ENCODE measurements around the gene SGTA.

Gene SGTA

DNA sequence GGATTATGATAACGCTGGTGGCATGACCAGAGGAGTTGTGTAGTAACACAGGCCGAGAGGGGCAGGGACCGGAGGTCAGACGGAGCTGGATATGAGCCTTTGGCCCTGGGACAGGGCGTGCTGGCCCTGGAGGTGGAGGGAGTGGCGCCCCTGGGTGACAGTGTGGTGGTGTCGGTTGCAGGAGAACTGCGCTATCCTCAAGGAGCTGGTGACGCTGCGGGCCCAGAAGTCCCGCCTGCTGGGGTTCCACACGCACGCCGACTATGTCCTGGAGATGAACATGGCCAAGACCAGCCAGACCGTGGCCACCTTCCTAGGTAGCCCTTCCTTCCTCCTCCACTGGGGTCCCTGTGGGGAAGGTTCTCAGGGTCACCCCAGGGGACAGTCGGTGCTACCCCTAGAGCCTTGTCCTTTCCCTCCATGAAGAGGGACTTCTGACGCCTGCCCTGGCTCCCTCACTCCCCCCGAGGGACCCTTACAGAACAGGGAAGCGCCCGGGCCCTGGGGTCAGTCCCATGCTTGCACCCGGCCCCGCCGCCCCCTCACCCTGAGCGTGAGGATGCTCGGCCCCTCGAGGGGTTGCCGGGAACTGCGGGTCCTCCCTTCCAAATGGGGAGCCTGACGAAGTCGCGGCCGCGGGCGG, 23.8 kb upstream of the SGTA start:
- TF ChIP-seq, protein P1, sequence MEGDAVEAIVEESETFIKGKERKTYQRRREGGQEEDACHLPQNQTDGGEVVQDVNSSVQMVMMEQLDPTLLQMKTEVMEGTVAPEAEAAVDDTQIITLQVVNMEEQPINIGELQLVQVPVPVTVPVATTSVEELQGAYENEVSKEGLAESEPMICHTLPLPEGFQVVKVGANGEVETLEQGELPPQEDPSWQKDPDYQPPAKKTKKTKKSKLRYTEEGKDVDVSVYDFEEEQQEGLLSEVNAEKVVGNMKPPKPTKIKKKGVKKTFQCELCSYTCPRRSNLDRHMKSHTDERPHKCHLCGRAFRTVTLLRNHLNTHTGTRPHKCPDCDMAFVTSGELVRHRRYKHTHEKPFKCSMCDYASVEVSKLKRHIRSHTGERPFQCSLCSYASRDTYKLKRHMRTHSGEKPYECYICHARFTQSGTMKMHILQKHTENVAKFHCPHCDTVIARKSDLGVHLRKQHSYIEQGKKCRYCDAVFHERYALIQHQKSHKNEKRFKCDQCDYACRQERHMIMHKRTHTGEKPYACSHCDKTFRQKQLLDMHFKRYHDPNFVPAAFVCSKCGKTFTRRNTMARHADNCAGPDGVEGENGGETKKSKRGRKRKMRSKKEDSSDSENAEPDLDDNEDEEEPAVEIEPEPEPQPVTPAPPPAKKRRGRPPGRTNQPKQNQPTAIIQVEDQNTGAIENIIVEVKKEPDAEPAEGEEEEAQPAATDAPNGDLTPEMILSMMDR (IDR thresholded peaks at IDR 0.05; ENCODE audit: low read depth, low read length) = no peak
- Histone ChIP-seq H3K27me3 (ENCODE audit: insufficient read depth, low read depth, severe bottlenecking) (no peaks in the 10 kb centered on the region), H3K9me3 (ENCODE audit: severe bottlenecking) (no peaks in the 10 kb centered on the region), H3K27ac (no peak overlapping the region), H3K36me3 (peaks cover 83% of the 10 kb centered on the region), H3K4me3 (ENCODE audit: low read depth, low read length) (no peak overlapping the region)
- no peak for DNase-seq

DNA sequence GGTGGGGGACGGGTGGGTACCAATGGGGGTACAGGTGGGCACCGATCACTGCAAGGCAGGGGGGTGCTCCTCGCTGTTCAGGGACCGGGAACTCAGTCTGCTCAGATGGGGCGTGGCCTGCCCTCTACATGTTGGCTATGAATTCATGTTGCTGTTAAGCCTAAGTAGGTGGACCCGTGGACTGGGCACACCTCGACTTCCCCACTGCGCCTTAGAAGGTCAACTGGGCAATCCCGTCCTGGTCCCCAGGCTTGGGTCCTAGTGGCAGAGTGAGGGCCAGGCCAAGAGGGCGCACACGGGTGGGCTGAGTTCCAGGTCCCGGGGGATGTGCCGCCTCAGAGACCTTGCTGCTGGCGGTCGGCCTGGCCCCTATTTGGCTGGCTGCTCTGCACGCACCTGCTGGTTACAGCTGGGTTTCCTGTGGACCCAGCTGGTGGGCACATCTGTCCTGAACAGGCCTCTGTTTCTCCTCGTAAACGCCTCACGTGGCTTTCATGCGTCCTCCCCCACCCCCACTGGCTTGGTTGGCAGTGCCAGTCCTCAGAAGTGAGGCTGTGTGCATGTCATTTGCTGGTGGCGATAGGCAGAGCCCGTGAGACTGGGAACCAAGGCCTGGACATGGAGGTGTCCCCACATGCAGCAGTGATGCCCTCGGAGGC, 23.0 kb upstream of the SGTA start:
- no peak overlapping the region for H3K27ac ChIP-seq
- H3K9me3 ChIP-seq (ENCODE audit: severe bottlenecking) = no peaks in the 10 kb centered on the region
- no peak for DNase-seq
- H3K4me3 ChIP-seq (ENCODE audit: low read depth, low read length) = no peak overlapping the region
- TF ChIP-seq, protein P1 (IDR thresholded peaks at IDR 0.05; ENCODE audit: low read depth, low read length) = no peak
- no peaks in the 10 kb centered on the region for H3K27me3 ChIP-seq (ENCODE audit: insufficient read depth, low read depth, severe bottlenecking)
- peaks cover 85% of the 10 kb centered on the region for H3K36me3 ChIP-seq

DNA sequence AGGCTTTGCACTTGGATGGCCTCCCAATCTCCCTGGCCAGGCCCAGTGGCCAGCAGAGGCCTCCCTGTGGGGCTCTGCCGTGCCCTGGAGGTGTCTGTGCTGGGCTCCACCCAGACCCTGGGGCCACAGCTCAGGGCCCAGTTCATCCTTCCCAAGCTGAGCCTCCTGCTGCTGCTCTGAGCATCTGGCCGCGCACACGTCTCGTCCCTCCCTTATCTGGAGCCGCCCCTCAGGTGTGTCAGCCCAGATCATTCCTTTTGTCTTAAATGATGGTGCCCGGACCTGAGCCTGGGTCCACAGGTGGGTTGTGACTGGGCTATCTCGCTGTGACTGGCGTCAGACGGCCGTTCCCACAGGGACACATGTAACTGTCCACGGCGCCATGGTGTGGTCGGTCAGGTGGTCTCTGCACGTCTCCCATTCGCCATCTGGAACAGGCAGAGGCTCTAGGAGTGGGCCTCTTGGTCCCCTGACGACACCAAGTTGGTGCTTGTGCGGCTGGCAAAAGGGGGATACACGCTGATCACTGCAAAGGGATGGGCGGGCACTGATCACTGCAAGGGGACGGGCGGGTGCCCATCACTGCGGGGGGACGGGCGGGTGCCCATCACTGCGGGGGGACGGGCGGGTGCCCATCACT, 22.3 kb upstream of the SGTA start:
- no peak overlapping the region for H3K27ac ChIP-seq
- DNase-seq = no peak
- no peaks in the 10 kb centered on the region for H3K27me3 ChIP-seq (ENCODE audit: insufficient read depth, low read depth, severe bottlenecking)
- H3K4me3 ChIP-seq (ENCODE audit: low read depth, low read length) = no peak overlapping the region
- TF ChIP-seq, protein P1 (IDR thresholded peaks at IDR 0.05; ENCODE audit: low read depth, low read length) = no peak
- peaks cover 85% of the 10 kb centered on the region for H3K36me3 ChIP-seq
- no peaks in the 10 kb centered on the region for H3K9me3 ChIP-seq (ENCODE audit: severe bottlenecking)

DNA sequence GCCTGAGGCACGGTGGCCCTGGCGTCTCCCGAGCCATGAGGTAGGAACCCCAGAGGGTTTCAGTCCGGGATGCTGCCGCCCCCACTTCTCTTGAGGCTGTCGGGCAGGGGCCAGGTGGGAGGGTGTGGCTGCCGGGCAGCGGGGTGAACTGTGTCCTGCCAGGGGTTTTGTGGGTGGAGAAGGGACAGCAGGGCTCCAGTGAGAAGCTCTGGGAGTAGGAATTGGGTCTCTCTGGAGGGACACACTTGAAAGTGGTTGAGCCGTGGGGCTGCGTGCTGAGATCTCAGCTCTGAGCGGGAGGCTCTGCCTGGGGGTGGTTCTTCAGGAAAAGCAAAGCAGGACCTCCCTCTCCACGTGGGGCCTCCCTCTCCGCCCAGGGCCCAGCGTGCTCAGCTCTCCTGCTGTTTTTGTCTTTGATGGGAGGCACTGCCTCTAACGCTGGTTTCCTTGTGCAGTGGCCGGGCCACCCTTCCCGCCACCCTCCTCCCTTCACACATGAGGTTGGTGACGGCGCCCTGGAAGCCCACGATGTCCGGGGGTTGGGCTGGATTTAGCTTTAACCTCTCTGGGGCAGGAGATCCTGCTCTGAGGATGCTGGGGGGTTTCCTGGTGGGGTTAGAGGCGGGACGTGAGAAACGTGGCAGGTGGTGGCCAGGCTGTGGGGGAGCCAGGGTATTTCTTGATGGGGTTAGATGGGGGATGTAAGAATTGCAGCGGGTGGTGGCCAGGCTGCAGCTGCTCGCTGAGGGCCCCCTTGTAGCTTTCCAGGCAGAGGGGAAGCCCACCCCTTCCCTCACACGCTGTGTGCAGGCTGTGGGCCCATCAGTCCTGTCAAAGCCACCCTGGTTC, 21.3 kb upstream of the SGTA start:
- no peaks in the 10 kb centered on the region for H3K9me3 ChIP-seq (ENCODE audit: severe bottlenecking)
- no peak overlapping the region for H3K4me3 ChIP-seq (ENCODE audit: low read depth, low read length)
- peaks cover 87% of the 10 kb centered on the region for H3K36me3 ChIP-seq
- DNase-seq = no peak
- TF ChIP-seq, protein P1 (IDR thresholded peaks at IDR 0.05; ENCODE audit: low read depth, low read length) = no peak
- no peaks in the 10 kb centered on the region for H3K27me3 ChIP-seq (ENCODE audit: insufficient read depth, low read depth, severe bottlenecking)
- H3K27ac ChIP-seq = no peak overlapping the region

DNA sequence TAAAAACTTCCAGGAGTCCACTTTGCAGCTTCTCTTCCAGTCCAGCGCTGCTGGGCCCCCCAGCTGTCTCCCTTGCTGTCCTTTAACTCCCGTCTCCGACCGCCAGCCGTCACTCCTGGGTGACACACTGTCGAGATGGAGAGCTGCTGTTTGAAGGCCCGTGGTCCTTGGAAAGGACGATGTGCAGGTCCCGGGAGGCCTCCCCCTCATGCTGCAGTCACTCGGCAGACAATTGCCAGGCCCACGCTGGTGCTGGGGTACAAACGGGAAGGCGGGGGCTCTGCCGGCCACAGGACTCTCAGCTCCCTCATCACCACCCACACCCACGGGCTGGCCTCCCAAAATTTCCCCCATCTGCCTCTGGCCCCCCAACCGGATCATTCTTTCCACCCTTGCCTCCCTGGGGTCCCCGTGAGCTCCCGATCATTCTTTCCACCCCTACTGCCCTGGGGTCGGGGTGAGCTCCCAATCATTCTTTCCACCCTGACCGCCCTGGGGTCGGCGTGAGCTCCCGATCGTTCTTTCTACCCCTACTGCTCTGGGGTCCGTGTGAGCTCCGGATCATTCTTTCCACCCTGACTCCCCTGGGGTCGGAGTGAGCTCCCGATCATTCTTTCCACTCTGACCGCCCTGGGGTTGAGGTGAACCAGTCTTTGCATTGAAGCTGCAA, 20.5 kb upstream of the SGTA start:
- no peak for DNase-seq
- Histone ChIP-seq H3K27ac (no peak overlapping the region), H3K27me3 (ENCODE audit: insufficient read depth, low read depth, severe bottlenecking) (no peaks in the 10 kb centered on the region), H3K9me3 (ENCODE audit: severe bottlenecking) (no peaks in the 10 kb centered on the region), H3K4me3 (ENCODE audit: low read depth, low read length) (no peak overlapping the region), H3K36me3 (peaks cover 87% of the 10 kb centered on the region)
- TF ChIP-seq, protein P1 (IDR thresholded peaks at IDR 0.05; ENCODE audit: low read depth, low read length) = no peak

All from WERI-Rb-1 (cell line).